ENCODE data around the gene KCTD2.

GRCh38 chr17:75011401-75012095 is 35.5 kb upstream of the KCTD2 start:
- TF ChIP-seq, protein P1, sequence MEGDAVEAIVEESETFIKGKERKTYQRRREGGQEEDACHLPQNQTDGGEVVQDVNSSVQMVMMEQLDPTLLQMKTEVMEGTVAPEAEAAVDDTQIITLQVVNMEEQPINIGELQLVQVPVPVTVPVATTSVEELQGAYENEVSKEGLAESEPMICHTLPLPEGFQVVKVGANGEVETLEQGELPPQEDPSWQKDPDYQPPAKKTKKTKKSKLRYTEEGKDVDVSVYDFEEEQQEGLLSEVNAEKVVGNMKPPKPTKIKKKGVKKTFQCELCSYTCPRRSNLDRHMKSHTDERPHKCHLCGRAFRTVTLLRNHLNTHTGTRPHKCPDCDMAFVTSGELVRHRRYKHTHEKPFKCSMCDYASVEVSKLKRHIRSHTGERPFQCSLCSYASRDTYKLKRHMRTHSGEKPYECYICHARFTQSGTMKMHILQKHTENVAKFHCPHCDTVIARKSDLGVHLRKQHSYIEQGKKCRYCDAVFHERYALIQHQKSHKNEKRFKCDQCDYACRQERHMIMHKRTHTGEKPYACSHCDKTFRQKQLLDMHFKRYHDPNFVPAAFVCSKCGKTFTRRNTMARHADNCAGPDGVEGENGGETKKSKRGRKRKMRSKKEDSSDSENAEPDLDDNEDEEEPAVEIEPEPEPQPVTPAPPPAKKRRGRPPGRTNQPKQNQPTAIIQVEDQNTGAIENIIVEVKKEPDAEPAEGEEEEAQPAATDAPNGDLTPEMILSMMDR (IDR thresholded peaks at IDR 0.05): no peak
- TF ChIP-seq POLR2A (IDR thresholded peaks at IDR 0.05) (no peak), EP300 (IDR thresholded peaks at IDR 0.05) (no peak)
